Stimulated activated CD4-positive, alpha-beta T cell treated with anti-CD3 and anti-CD28 coated beads, Interleukin-1b, Interleukin-23, amount 100 ng/mL, for 48 hours (primary cell): Measurements from ENCODE around the gene GET3.

Source experiments
- DNase-seq: peaks from one replicate; pipeline ENCODE4 v3.0.0-alpha.2; 2020

GET3 gene

DNA sequence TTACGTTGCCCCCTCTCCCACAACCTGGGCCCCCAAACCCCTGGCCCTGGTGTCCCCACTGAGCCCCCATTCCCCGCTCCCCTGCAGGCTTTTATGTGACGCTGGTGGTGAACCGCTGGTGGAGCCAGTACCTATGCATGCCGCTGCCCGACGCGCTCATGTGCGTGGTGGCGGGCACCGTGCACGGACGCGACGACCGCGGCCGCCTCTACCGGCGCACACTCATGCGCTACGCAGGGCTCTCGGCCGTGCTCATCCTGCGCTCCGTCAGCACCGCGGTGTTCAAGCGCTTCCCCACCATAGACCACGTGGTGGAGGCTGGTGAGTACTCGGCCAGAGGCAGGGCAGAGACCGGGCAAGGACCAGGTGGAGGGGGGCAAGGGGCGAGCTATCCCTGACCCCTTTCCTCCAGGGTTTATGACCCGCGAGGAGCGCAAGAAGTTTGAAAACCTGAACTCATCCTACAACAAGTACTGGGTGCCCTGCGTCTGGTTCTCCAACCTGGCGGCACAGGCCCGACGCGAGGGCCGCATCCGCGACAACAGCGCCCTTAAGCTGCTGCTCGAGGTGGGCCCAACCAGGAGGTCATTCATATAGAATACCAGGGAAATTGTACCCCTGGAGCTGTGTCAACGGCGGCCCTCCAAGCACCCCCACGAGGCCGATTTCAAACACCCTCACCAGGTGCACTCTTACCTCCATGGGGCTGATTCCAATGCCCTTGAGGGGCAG lies 17.3 kb downstream of the GET3 start:
- no peak for DNase-seq

- DNase-seq, result no peak
Observed at GRCh38 chr19:12756150-12756883, 19.0 kb downstream of the GET3 start.

GRCh38 chr19:12757544-12758274 lies 20.4 kb downstream of the GET3 start:
- peak; percentile 68 for DNase-seq

DNA sequence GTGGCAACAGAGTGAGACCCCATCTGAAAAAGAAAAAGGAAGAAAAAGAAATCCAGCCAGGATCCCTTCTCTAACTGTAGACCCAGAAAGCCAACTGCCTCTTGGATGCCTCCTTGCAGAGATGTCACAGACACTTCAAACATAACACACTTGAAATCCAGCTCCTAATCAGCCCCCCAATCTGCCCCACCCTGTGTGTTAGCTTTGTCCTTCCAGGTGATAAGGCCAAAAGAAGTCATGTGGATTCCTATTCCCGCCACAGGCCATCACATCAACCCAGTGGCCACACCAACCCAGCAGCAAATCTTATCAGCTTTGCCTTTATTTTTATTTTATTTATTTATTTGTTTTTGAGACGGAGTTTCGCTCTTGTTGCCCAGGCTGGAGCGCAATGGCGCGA lies 22.4 kb downstream of the GET3 start:
- DNase-seq, result no peak

GRCh38 chr19:12763100-12763499 lies 25.8 kb downstream of the GET3 start:
- DNase-seq, result no peak

GRCh38 chr19:12764698-12765097 lies 27.4 kb downstream of the GET3 start:
- DNase-seq, result no peak

DNA sequence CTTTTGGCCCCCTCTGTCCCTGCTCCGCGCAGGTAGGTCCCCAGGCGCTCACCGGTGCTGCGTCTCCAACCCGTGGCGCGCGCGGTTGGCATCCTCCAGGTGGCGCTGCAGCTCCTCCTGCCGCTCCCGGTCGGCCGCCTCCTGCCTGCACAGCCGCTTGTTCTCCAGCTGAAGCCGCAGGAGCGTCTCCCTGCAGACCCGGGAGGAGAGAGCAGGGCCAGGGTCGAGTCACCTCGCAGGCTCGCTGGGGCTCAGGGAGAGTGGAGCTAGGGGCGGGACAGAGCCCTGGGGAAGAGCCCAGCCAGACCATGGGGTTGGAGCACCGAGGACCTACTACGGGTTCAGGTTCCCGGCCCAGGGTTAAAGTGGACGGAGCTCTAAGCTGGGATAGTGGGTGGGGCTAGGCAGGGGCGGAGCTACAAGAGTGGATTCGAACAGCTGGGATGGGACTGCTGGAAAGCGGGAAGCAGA lies 28.8 kb downstream of the GET3 start:
- DNase-seq, result peak; percentile 73

DNA sequence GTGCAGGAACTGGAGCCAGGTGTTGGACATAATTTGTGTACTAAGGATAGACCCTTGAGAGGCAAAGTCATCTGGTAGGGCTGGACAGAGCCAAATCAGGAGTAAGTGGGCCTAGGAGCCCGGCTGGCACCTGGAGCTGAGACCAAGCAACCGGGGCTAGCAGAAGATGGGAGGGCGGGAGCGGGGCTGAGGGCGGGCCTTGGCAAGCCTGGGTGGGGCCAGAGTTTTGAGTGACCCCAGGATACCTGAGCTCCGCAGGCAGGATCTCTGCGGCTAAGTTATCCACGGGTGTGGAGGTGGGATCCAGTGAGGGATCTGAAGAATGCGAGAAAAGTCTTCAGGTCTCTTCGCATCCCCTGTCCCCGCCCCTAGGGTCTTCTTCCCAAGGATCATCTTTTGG lies 29.9 kb downstream of the GET3 start:
- no peak for DNase-seq

DNA sequence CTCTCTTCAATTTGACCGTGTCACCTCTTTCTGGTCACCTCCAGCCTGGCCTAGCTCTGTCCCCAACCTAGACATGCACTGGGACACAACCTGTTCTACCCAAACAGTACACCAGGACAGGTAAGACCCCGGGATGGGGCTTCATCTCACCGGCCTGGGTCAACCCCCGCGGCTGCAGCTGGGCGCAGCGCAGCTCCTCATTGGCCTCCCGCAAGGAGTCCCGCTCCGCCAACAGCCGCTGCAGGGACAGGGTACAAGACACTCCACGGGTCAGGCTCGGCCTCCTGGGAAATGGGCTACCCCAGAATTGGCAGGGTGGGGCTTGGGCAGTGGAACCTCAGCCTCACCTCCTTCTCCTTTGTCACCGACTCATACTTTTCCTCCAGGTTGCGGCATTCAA lies 30.4 kb downstream of the GET3 start:
- DNase-seq, result no peak

DNA sequence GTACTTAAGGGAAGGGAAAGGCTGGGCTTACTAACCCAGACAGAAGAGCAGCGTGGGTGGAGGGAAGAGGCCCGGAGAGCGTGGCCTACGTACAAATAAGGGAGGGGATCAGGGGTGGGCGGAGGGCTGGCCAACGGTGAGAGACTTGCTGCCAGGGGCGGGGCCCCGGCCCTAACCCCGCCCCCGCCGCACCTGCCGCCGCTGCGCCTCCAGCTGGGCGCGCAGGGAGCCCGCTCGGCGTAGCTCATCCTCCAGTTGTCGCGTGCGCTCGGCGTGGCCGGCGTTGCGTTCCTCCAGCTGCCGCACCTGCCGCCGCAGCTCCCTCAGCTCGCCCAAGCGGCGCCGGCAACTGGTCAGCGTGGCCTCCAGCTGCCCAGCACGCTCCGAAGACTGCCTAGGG lies 32.4 kb downstream of the GET3 start:
- peak; percentile 69 for DNase-seq

DNA sequence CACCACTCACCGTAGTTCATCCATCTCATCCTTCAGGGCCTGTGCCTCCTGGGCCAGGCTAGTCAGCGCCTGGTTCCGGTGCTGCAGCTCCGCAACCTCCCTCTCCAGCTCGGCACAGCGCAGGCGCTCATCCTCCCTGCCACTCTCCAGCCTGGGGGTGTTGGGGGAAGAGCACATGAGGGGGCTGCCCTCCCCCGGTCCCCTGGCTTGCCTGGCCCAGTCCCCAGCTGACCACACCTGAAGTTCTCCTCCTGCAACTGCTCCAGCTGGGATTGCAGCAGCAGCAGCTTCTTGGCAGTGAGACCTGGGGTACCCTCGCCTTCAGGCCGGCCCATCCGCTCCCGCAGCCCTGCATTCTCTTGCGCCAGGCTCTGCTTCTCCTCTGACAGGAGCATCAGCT lies 33.6 kb downstream of the GET3 start:
- DNase-seq, result no peak

GRCh38 chr19:12772323-12772722 lies 35.0 kb downstream of the GET3 start:
- no peak for DNase-seq

GRCh38 chr19:12773571-12773970 lies 36.3 kb downstream of the GET3 start:
- no peak for DNase-seq

GRCh38 chr19:12774588-12775555 lies 37.6 kb downstream of the GET3 start, which contains the start of gene HOOK2:
TSS of gene HOOK2 (minus strand) at chr19:12775552. CDS start at chr19:12775449, 103 bp downstream.
- no peak for DNase-seq

- DNase-seq, result peak; percentile 77
Observed at GRCh38 chr19:12777217-12778016, 40.1 kb downstream of the GET3 start.

GRCh38 chr19:12778017-12778904 lies 41.0 kb downstream of the GET3 start:
- DNase-seq, result peak; percentile 42

- DNase-seq, result no peak
Observed at GRCh38 chr19:12778905-12779161, 41.5 kb downstream of the GET3 start.

- no peak for DNase-seq
Observed at GRCh38 chr19:12779162-12779993, 42.1 kb downstream of the GET3 start.

- no peak for DNase-seq
Observed at GRCh38 chr19:12782174-12782423, 44.8 kb downstream of the GET3 start.
